Measurements from ENCODE around the gene ZFPM1. TPM values are rescaled to one million over a fixed set of nuclear protein-coding genes. Genes with fewer than 3 reads are reported as not detected.

ZFPM1 gene
- total RNA-seq, 4 donors from 2014 or later, result 4.2 to 9.3 (median 5.1) TPM

GRCh38 chr16:88436796-88437195 lies 16.3 kb upstream of the ZFPM1 start:
- 90% methylated on average over 4 of the region's 36 CpGs for WGBS
- peaks cover 13% of the 10 kb centered on the region for H3K27me3 ChIP-seq

GRCh38 chr16:88437367-88437964 lies 15.6 kb upstream of the ZFPM1 start:
- Histone ChIP-seq H3K4me3 (no peak overlapping the region), H3K27ac (no peak overlapping the region), H3K4me1 (peaks cover 9% of the 10 kb centered on the region), H3K36me3 (no peaks in the 10 kb centered on the region), H3K27me3 (peaks cover 13% of the 10 kb centered on the region), H3K9me3 (no peaks in the 10 kb centered on the region)
- no CpG with 5 or more reads among the region's 55 CpGs for WGBS
- TF ChIP-seq POLR2AphosphoS5 (IDR thresholded peaks at IDR 0.05) (no peak), CTCF (IDR thresholded peaks at IDR 0.05) (peak; percentile 55 to 92)
- no peak for DNase-seq (ENCODE audit: low spot score in 2 of 2)

More at GRCh38 chr16:88436796-88437195, 16.3 kb upstream of the ZFPM1 start:
- Histone ChIP-seq H3K27ac (no peak overlapping the region), H3K4me1 (peaks cover 9% of the 10 kb centered on the region), H3K36me3 (no peaks in the 10 kb centered on the region), H3K4me3 (no peak overlapping the region), H3K9me3 (no peaks in the 10 kb centered on the region)
- no peak for DNase-seq (ENCODE audit: low spot score in 2 of 2)
- TF ChIP-seq POLR2AphosphoS5 (IDR thresholded peaks at IDR 0.05), result no peak
- TF ChIP-seq EP300 (IDR thresholded peaks at IDR 0.05), result no peak
- no peak for TF ChIP-seq CTCF (IDR thresholded peaks at IDR 0.05)
- no peak for TF ChIP-seq POLR2A (IDR thresholded peaks at IDR 0.05)

- H3K9me3 ChIP-seq, result no peaks in the 10 kb centered on the region
- peaks cover 14% of the 10 kb centered on the region for H3K4me1 ChIP-seq
- TF ChIP-seq EP300 (IDR thresholded peaks at IDR 0.05) (no peak), CTCF (IDR thresholded peaks at IDR 0.05) (no peak), POLR2AphosphoS5 (IDR thresholded peaks at IDR 0.05) (no peak), POLR2A (IDR thresholded peaks at IDR 0.05) (no peak)
- 89% methylated on average over 16 of the region's 32 CpGs for WGBS
- H3K27me3 ChIP-seq, result peaks cover 13% of the 10 kb centered on the region
- no peak for DNase-seq (ENCODE audit: low spot score in 2 of 2)
- H3K27ac ChIP-seq, result no peak overlapping the region
- no peak overlapping the region for H3K4me3 ChIP-seq
- no peaks in the 10 kb centered on the region for H3K36me3 ChIP-seq
Measured at GRCh38 chr16:88438084-88438870, 14.8 kb upstream of the ZFPM1 start.

GRCh38 chr16:88439016-88439415 lies 14.1 kb upstream of the ZFPM1 start:
- Histone ChIP-seq H3K4me3 (no peak overlapping the region), H3K27me3 (peaks cover 17% of the 10 kb centered on the region), H3K36me3 (no peaks in the 10 kb centered on the region), H3K4me1 (peaks cover 15% of the 10 kb centered on the region), H3K9me3 (no peaks in the 10 kb centered on the region), H3K27ac (no peak overlapping the region)
- WGBS, result 90% methylated on average over 2 of the region's 17 CpGs
- no peak for TF ChIP-seq EP300 (IDR thresholded peaks at IDR 0.05)
- no peak for TF ChIP-seq POLR2A (IDR thresholded peaks at IDR 0.05)
- TF ChIP-seq POLR2AphosphoS5 (IDR thresholded peaks at IDR 0.05), result no peak
- no peak for TF ChIP-seq CTCF (IDR thresholded peaks at IDR 0.05)
- DNase-seq (ENCODE audit: low spot score in 2 of 2), result no peak

- TF ChIP-seq EP300 (IDR thresholded peaks at IDR 0.05) (no peak), POLR2A (IDR thresholded peaks at IDR 0.05) (no peak), CTCF (IDR thresholded peaks at IDR 0.05) (no peak), POLR2AphosphoS5 (IDR thresholded peaks at IDR 0.05) (no peak)
- Histone ChIP-seq H3K4me3 (no peak overlapping the region), H3K27ac (no peak overlapping the region), H3K4me1 (peaks cover 15% of the 10 kb centered on the region), H3K36me3 (no peaks in the 10 kb centered on the region), H3K27me3 (peaks cover 17% of the 10 kb centered on the region), H3K9me3 (no peaks in the 10 kb centered on the region)
- 80% methylated on average over 9 of the region's 12 CpGs for WGBS
- no peak for DNase-seq (ENCODE audit: low spot score in 2 of 2)
Measured at GRCh38 chr16:88439706-88440105, 13.4 kb upstream of the ZFPM1 start.

All from suprapubic skin (tissue), 4 donors.